HEK293 (cell line): ENCODE measurements around the gene SCIN.

Experiments used
- CTCF ChIP-seq: fragments of 450-650 bp; formaldehyde crosslinking; IDR thresholded peaks from 2 replicates; pipeline ENCODE4 v1.5.1; 2016; ENCODE audit warnings: missing biosample characterization, missing genetic modification characterization
- ZNF114 ChIP-seq: fragments of 450-650 bp; formaldehyde crosslinking; IDR thresholded peaks from 2 replicates; pipeline ENCODE4 v1.5.0; 2017; ENCODE audit warnings: missing biosample characterization, missing genetic modification characterization
- ZNF23 ChIP-seq: fragments of 450-650 bp; formaldehyde crosslinking; IDR thresholded peaks from 2 replicates; pipeline ENCODE4 v1.5.1; 2016; ENCODE audit warnings: missing biosample characterization, missing genetic modification characterization, borderline replicate concordance
- ZSCAN18 ChIP-seq: fragments of 450-650 bp; formaldehyde crosslinking; IDR thresholded peaks from 2 replicates; pipeline ENCODE4 v1.5.1; 2016; ENCODE audit warnings: missing biosample characterization, missing genetic modification characterization

GRCh38 chr7:12674861-12675260, 104.3 kb downstream of the SCIN start:
- TF ChIP-seq ZNF114 (tag by site-specific recombination) (no peak), ZNF23 (tag by site-specific recombination) (no peak), CTCF (tag by site-specific recombination) (no peak), ZSCAN18 (tag by site-specific recombination) (no peak)
